OCI-LY7 (cell line): ENCODE results near the gene GBP3.

Source experiments
- CTCF ChIP-seq: fragments of 200-600 bp; sonication (generic); conservative IDR thresholded peaks from 2 replicates; pipeline ENCODE4 v1.5.1; 2014; ENCODE audit warnings: mild to moderate bottlenecking, antibody characterized with exemption, low read length, moderate library complexity, mixed read lengths
- EZH2phosphoT487 ChIP-seq: fragments of 200-600 bp; sonication (generic); IDR thresholded peaks from 2 replicates; pipeline ENCODE4 v1.6.1; 2018; ENCODE audit warnings: low read depth, borderline replicate concordance, mild to moderate bottlenecking, mixed run types, antibody characterized with exemption, low read length, moderate library complexity, mixed read lengths

DNA sequence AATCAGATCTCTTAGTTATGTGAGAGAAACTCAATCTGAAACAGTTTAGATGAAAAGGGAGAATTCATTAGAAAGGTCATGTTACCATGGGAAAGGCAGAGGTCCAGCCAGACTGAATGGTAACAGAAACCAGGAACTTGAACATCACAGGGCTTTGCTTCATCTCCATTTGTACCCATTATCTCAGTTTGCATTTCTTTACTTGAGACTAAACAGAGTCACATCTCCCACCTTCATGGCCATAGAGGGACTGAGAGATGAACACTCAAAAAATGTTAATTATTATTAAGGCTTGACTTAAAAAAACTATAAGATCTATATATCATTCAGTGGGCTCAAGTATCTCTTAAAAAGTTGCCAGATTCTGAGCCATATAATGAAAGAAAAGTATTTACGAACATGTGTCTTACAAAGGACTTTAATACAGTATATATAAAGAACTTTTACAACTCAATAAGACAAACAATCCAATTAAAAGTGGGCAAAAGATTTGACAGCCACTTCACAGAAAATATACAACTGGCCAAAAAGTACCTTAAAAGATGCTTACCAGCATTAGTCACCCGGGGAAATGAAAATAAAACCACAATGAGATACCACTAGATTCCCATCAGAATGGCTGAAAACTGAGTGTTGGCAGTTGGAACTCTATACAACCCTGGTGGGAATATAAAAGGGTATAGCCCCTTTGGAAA, 43.5 kb downstream of the GBP3 start:
- no peak for TF ChIP-seq CTCF
- TF ChIP-seq EZH2phosphoT487 = no peak
